Measurements from ENCODE around the gene S100A8. TPM values are rescaled to one million over a fixed set of nuclear protein-coding genes. Genes with fewer than 3 reads are reported as not detected.

The S100A8 gene
- total and polyA plus RNA-seq, 2 donors = 16.5 to 128 TPM

Small RNA genes lying within 50 kb of the gene (small RNA-seq; reads per million reads assigned to genes)
- gene S100A15A = not detected

Other genes starting within 250 kb of the S100A8 start
- not detected for gene SPRR2G, start 240.2 kb downstream of the S100A8 start, total RNA-seq
- gene SPRR2G, start 240.2 kb downstream of the S100A8 start, polyA plus RNA-seq = not detected
- gene LELP1, start 187.6 kb downstream of the S100A8 start, total RNA-seq = not detected
- not detected for gene LELP1, start 187.6 kb downstream of the S100A8 start, polyA plus RNA-seq
- gene PRR9, start 173.5 kb downstream of the S100A8 start, total RNA-seq = not detected
- gene PRR9, start 173.5 kb downstream of the S100A8 start, polyA plus RNA-seq = not detected
- not detected for gene LORICRIN, start 131.4 kb downstream of the S100A8 start, total RNA-seq
- gene LORICRIN, start 131.4 kb downstream of the S100A8 start, polyA plus RNA-seq = not detected
- not detected for gene PGLYRP3, start 78.1 kb downstream of the S100A8 start, total RNA-seq
- not detected for gene PGLYRP3, start 78.1 kb downstream of the S100A8 start, polyA plus RNA-seq
- not detected for gene PGLYRP4, start 42.2 kb downstream of the S100A8 start, total RNA-seq
- gene PGLYRP4, start 42.2 kb downstream of the S100A8 start, polyA plus RNA-seq = 0.10 TPM
- 77.5 TPM for gene S100A9, start 33.2 kb downstream of the S100A8 start, total RNA-seq
- 471 TPM for gene S100A9, start 33.2 kb downstream of the S100A8 start, polyA plus RNA-seq
- gene S100A12, start 15.5 kb downstream of the S100A8 start, total RNA-seq = 5.6 TPM
- gene S100A12, start 15.5 kb downstream of the S100A8 start, polyA plus RNA-seq = 4.3 TPM
- not detected for gene S100A7A, start 25.4 kb upstream of the S100A8 start, total RNA-seq
- gene S100A7A, start 25.4 kb upstream of the S100A8 start, polyA plus RNA-seq = not detected
- not detected for gene S100A7, start 69.6 kb upstream of the S100A8 start, total RNA-seq
- gene S100A7, start 69.6 kb upstream of the S100A8 start, polyA plus RNA-seq = not detected
- 322 TPM for gene S100A6, start 144.9 kb upstream of the S100A8 start, total RNA-seq
- 1,706 TPM for gene S100A6, start 144.9 kb upstream of the S100A8 start, polyA plus RNA-seq
- gene S100A5, start 149.9 kb upstream of the S100A8 start, total RNA-seq = not detected
- 0.42 TPM for gene S100A5, start 149.9 kb upstream of the S100A8 start, polyA plus RNA-seq
- 113 TPM for gene S100A4, start 154.7 kb upstream of the S100A8 start, total RNA-seq
- 440 TPM for gene S100A4, start 154.7 kb upstream of the S100A8 start, polyA plus RNA-seq
- gene S100A3, start 158.2 kb upstream of the S100A8 start, total RNA-seq = not detected
- gene S100A3, start 158.2 kb upstream of the S100A8 start, polyA plus RNA-seq = 5.2 TPM
- gene S100A2, start 174.8 kb upstream of the S100A8 start, total RNA-seq = 26.2 TPM
- gene S100A2, start 174.8 kb upstream of the S100A8 start, polyA plus RNA-seq = 91.2 TPM
- gene S100A16, start 222.1 kb upstream of the S100A8 start, total RNA-seq = 51.3 TPM
- 83.8 TPM for gene S100A16, start 222.1 kb upstream of the S100A8 start, polyA plus RNA-seq
- gene S100A14, start 225.3 kb upstream of the S100A8 start, total RNA-seq = 8.1 TPM
- 7.1 TPM for gene S100A14, start 225.3 kb upstream of the S100A8 start, polyA plus RNA-seq
- gene S100A13, start 236.4 kb upstream of the S100A8 start, total RNA-seq = 35.6 TPM
- 193 TPM for gene S100A13, start 236.4 kb upstream of the S100A8 start, polyA plus RNA-seq
- gene S100A1, start 237.4 kb upstream of the S100A8 start, total RNA-seq = not detected
- 3.0 TPM for gene S100A1, start 237.4 kb upstream of the S100A8 start, polyA plus RNA-seq
- 53.8 TPM for gene CHTOP, start 243.0 kb upstream of the S100A8 start, total RNA-seq
- gene CHTOP, start 243.0 kb upstream of the S100A8 start, polyA plus RNA-seq = 63.9 TPM